Activated CD8-positive, alpha-beta memory T cell treated with anti-CD3 and anti-CD28 coated beads for 36 hours (primary cell): ENCODE data around the gene PER3. TPM values are rescaled to one million over a fixed set of nuclear protein-coding genes. Genes with fewer than 3 reads are reported as not detected.

Experiments used
- CTCF ChIA-PET: fragments of 350-600 bp; sonication (Branson Sonifier 250); formaldehyde crosslinking; loops from one replicate; lab custom pipeline; 2021; ENCODE audit warnings: antibody characterized with exemption; lab: Charles Lee
- POLR2A ChIA-PET: fragments of 350-600 bp; sonication (Branson Sonifier 250); formaldehyde crosslinking; loops from one replicate; lab custom pipeline; 2021; ENCODE audit warnings: antibody characterized with exemption; lab: Charles Lee
- total RNA-seq, 2 experiments: library from RNA; stranded (reverse); gene quantifications; one replicate each; pipeline ENCODE4 v1.2.3, GENCODE V29; 2021

Gene PER3
- total RNA-seq, 2 experiments from 2014 or later: 4.0 to 4.4 TPM

- ChIA-PET POLR2A (no interaction called here), CTCF (no interaction called here)
Measured at GRCh38 chr1:7813677-7814373, 29.7 kb downstream of the PER3 start.

GRCh38 chr1:7821282-7821681, 37.2 kb downstream of the PER3 start:
- ChIA-PET CTCF (interaction anchor here (0.6 kb wide), 1 partner anchor 687 kb away, joined by 5 read pairs; no protein-coding TSS in a partner anchor), POLR2A (no interaction called here)

- POLR2A ChIA-PET: interaction anchor here (0.5 kb wide), 1 partner anchor 71 kb away, joined by 4 read pairs; no protein-coding TSS in a partner anchor
- CTCF ChIA-PET: no interaction called here
Measured at GRCh38 chr1:7824701-7825100, 40.6 kb downstream of the PER3 start.

GRCh38 chr1:7826363-7826762, 42.3 kb downstream of the PER3 start:
- POLR2A ChIA-PET: no interaction called here
- CTCF ChIA-PET: interaction anchor here (0.7 kb wide), 1 partner anchor 99 kb away, joined by 3 read pairs; no protein-coding TSS in a partner anchor

- ChIA-PET CTCF (interaction anchor here (0.7 kb wide), 1 partner anchor 100 kb away, joined by 3 read pairs; no protein-coding TSS in a partner anchor), POLR2A (interaction anchor here (1.1 kb wide), 1 partner anchor 135 kb away, joined by 3 read pairs; no protein-coding TSS in a partner anchor)
Measured at GRCh38 chr1:7827126-7827955, 43.2 kb downstream of the PER3 start.

GRCh38 chr1:7831458-7831857, 47.4 kb downstream of the PER3 start:
- CTCF ChIA-PET: no interaction called here
- POLR2A ChIA-PET: no interaction called here

- CTCF ChIA-PET: no interaction called here
Measured at GRCh38 chr1:7833035-7833434, 48.9 kb downstream of the PER3 start.

GRCh38 chr1:7838714-7839113, 54.6 kb downstream of the PER3 start:
- POLR2A ChIA-PET: no interaction called here
- CTCF ChIA-PET: no interaction called here

More at GRCh38 chr1:7833035-7833434, 48.9 kb downstream of the PER3 start:
- POLR2A ChIA-PET: no interaction called here

GRCh38 chr1:7839526-7839925, 55.4 kb downstream of the PER3 start:
- ChIA-PET CTCF (no interaction called here), POLR2A (no interaction called here)

GRCh38 chr1:7842517-7842916, 58.4 kb downstream of the PER3 start:
- POLR2A ChIA-PET: no interaction called here
- CTCF ChIA-PET: interaction anchor here (0.6 kb wide), 1 partner anchor 43 kb away, joined by 7 read pairs; no protein-coding TSS in a partner anchor

- POLR2A ChIA-PET: no interaction called here
- CTCF ChIA-PET: no interaction called here
Measured at GRCh38 chr1:7845761-7846160, 61.7 kb downstream of the PER3 start.

- POLR2A ChIA-PET: no interaction called here
- CTCF ChIA-PET: no interaction called here
Measured at GRCh38 chr1:7846656-7847055, 62.6 kb downstream of the PER3 start.

- ChIA-PET POLR2A (no interaction called here), CTCF (no interaction called here)
Measured at GRCh38 chr1:7847599-7847998, 63.5 kb downstream of the PER3 start.

- ChIA-PET CTCF (interaction anchor here (0.6 kb wide), 1 partner anchor 53 kb away, joined by 3 read pairs; no protein-coding TSS in a partner anchor), POLR2A (interaction anchor here (0.6 kb wide), 1 partner anchor 42 kb away, joined by 3 read pairs; no protein-coding TSS in a partner anchor)
Measured at GRCh38 chr1:7850786-7851185, 66.7 kb downstream of the PER3 start.

- POLR2A ChIA-PET: no interaction called here
- CTCF ChIA-PET: no interaction called here
Measured at GRCh38 chr1:7852804-7853683, 69.0 kb downstream of the PER3 start, which contains the start of gene UTS2. TSS of gene UTS2 (minus strand) at chr1:7853065. CDS start at chr1:7853003, 62 bp downstream.

GRCh38 chr1:7853684-7854026, 69.6 kb downstream of the PER3 start:
- CTCF ChIA-PET: no interaction called here
- POLR2A ChIA-PET: no interaction called here

GRCh38 chr1:7856345-7856744, 72.3 kb downstream of the PER3 start:
- ChIA-PET POLR2A (no interaction called here), CTCF (no interaction called here)

GRCh38 chr1:7857000-7857399, 72.9 kb downstream of the PER3 start:
- CTCF ChIA-PET: no interaction called here
- POLR2A ChIA-PET: interaction anchor here (0.6 kb wide), 1 partner anchor 105 kb away, joined by 4 read pairs; no protein-coding TSS in a partner anchor

GRCh38 chr1:7857985-7858384, 73.9 kb downstream of the PER3 start:
- ChIA-PET POLR2A (interaction anchor here (0.6 kb wide), 1 partner anchor 106 kb away, joined by 4 read pairs; no protein-coding TSS in a partner anchor), CTCF (no interaction called here)
